T-helper 1 cell treated with Interleukin-12 subunit alpha and Interleukin-12 subunit beta and Interleukin-4 antibody, amounts not matched to agents 30 μg/mL and 1 μg/mL, for 36 hours (primary cell): ENCODE measurements around the gene TUBB4B.
"Not testable (repeated sequence)": the region's sequence is repeated elsewhere in the genome, so short reads cannot be mapped to it uniquely, and the experiment has no call there.

ENCODE experiments used
- H3K27ac Mint-ChIP-seq: one replicate; pipeline ENCODE4 v1.8.0; 2021; ENCODE audit warnings: mild to moderate bottlenecking, mixed read lengths
- H3K27me3 Mint-ChIP-seq: one replicate; pipeline ENCODE4 v1.8.0; 2021; ENCODE audit warnings: low read depth, mixed read lengths
- H3K36me3 Mint-ChIP-seq: one replicate; pipeline ENCODE4 v1.8.0; 2021; ENCODE audit warnings: low read depth, mixed read lengths
- H3K4me1 Mint-ChIP-seq: one replicate; pipeline ENCODE4 v1.8.0; 2021; ENCODE audit warnings: low read depth, mixed read lengths
- H3K4me3 Mint-ChIP-seq: one replicate; pipeline ENCODE4 v1.8.0; 2021; ENCODE audit warnings: mild to moderate bottlenecking, moderate library complexity, mixed read lengths
- H3K9me3 Mint-ChIP-seq: one replicate; pipeline ENCODE4 v1.8.0; 2021; ENCODE audit warnings: mixed read lengths

Gene TUBB4B

DNA sequence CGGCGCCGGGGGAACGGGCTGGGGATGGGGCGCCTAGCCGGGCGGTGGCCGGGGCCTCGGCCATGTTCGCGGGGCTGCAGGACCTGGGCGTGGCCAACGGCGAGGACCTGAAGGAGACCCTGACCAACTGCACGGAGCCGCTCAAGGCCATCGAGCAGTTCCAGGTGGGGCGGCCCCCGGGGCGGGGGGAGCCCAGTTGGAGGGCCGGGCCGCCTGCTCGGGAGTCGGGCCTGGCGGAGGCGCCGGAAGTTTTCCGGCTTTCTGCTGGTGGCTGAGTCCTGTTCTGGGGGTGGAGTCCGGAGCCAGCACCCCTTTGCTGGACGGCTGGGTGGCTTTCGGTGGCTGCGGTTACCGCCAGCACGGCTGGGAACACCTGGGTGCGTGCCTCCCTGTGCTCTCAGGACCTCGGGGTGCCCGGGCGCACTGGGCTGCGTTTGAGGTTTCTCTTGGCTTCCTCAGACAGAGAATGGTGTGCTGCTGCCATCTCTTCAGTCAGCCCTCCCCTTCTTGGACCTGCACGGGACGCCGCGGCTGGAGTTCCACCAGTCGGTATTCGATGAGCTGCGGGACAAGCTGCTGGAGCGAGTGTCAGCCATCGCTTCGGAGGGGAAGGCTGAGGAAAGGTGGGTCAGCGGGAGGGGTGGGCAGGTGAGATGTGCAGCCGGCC is 14.5 kb downstream of the TUBB4B start:
- Mint-ChIP-seq H3K4me3 (peak overlapping the region; percentile 87), H3K27me3 (no peaks in the 10 kb centered on the region), H3K4me1 (peaks cover 10% of the 10 kb centered on the region), H3K27ac (peak overlapping the region; percentile 83), H3K9me3 (no peaks in the 10 kb centered on the region), H3K36me3 (no peaks in the 10 kb centered on the region)

DNA sequence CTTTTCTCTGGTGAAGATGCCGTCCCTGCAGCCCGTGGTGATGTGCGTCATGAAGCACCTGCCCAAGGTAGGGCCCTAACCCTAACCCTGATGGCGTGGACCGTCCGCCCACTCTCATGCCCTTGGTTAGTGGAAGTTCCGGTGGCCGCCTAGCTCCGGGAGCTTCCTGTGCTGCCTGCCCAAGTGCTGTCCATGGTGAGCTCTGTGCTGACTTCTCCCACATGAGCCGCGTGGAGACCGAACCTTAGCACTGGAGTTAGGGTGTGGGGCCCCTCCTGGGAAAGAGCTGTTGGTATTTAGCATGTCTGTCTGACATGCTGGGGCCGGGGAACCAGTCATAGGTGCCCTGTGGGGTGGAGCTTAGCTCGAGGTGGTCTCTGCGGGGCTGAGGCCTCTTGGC is 15.3 kb downstream of the TUBB4B start:
- no peak overlapping the region for H3K27ac Mint-ChIP-seq
- H3K4me3 Mint-ChIP-seq: peak overlapping the region; percentile 87
- no peaks in the 10 kb centered on the region for H3K27me3 Mint-ChIP-seq

DNA sequence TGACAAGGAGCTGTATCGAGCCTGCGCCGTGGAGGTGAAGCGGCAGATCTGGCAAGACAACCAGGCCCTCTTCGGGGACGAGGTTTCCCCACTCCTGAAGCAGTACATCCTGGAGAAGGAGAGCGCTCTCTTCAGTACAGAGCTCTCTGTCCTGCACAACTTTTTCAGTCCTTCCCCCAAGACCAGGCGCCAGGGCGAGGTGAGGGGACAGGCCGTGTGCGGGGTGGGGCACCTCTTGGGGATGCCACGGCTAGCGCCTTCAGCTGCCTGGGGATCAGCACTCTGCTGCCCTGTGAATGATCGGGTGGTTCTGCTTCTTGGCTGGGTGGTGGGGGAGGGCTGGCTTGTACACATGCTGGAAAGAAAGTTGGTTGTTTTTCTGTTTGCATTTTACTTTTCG is 15.8 kb downstream of the TUBB4B start:
- no peaks in the 10 kb centered on the region for H3K9me3 Mint-ChIP-seq
- H3K4me1 Mint-ChIP-seq: peaks cover 10% of the 10 kb centered on the region
- peak overlapping the region; percentile 87 for H3K4me3 Mint-ChIP-seq
- no peaks in the 10 kb centered on the region for H3K36me3 Mint-ChIP-seq
- peak overlapping the region; percentile 15 for H3K27ac Mint-ChIP-seq
- no peaks in the 10 kb centered on the region for H3K27me3 Mint-ChIP-seq

More for the DNA sequence above, 15.3 kb downstream of the TUBB4B start:
- peaks cover 10% of the 10 kb centered on the region for H3K4me1 Mint-ChIP-seq
- no peaks in the 10 kb centered on the region for H3K36me3 Mint-ChIP-seq
- H3K9me3 Mint-ChIP-seq: no peaks in the 10 kb centered on the region

DNA sequence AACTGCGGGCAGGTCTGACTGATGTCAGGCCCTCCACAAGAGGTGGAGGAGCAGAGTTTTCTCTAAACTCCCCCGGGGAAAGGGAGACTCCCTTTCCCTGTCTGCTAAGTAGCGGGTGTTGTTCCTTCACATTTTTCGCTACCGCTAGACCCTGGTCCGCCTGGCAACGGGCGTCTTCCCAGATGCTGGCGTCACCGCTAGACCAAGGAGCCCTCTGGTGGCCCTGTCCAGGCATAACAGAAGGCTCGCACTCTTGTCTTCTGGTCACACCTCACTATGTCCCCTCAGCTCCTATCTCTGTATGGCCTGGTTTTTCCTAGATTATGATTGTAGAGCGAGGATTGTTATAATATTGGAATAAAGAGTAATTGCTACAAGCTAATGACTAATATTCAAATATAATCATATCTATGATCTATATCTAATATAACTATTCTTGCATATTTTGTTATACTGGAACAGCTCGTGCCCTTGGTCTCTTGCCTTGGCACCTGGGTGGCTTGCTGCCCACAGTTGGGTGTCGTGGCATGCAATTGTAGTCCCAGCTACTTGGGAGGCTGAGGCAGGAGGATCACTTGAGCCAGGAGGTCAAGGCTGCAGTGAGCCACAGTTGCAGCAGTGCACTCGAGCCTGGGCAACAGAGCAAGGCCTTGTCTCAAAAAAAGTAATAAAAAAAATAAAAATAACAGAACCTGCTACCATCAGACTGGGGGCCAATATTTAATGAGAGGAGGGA is 21.3 kb downstream of the TUBB4B start:
- H3K36me3 Mint-ChIP-seq, H3K27me3 Mint-ChIP-seq, H3K27ac Mint-ChIP-seq, H3K4me1 Mint-ChIP-seq, H3K9me3 Mint-ChIP-seq, H3K4me3 Mint-ChIP-seq: not testable (repeated sequence)

DNA sequence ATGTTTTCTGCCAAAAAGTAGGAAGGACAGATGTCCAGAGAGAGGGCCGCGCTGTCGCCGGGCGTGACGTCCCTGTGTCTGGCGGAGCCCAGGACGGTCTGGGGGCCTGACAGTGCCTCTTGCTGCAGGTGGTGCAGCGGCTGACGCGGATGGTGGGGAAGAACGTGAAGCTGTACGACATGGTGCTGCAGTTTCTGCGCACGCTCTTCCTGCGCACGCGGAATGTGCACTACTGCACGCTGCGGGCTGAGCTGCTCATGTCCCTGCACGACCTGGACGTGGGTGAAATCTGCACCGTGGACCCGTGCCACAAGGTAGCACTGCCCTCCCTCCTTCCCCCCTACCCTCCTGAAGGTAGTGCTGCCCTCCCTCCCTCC is 21.8 kb downstream of the TUBB4B start:
- H3K4me1 Mint-ChIP-seq: no peaks in the 10 kb centered on the region
- H3K27ac Mint-ChIP-seq: no peak overlapping the region
- peaks cover 7% of the 10 kb centered on the region for H3K36me3 Mint-ChIP-seq
- no peaks in the 10 kb centered on the region for H3K27me3 Mint-ChIP-seq
- no peak overlapping the region for H3K4me3 Mint-ChIP-seq
- H3K9me3 Mint-ChIP-seq: no peaks in the 10 kb centered on the region

DNA sequence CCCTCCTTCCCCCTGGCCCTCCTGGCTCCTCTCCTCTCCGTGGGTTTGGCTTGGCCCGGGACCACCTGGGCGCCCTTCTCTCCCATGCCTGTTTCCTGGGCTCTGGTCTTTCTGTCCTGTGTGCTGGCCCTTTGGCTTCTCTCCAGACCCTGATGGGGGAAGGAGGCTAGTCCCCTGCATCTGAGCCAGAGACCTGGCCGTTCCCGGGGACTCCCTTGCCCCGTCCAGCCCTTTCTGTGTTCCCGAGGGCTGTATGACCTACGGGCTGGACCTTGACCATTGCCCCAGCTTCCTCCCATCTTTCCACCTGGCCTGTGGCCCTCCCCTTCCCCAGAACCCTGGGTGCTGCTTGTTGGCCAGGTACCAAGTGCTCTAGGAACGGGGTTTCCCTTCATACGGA is 22.4 kb downstream of the TUBB4B start:
- peaks cover under 1% of the 10 kb centered on the region for H3K4me1 Mint-ChIP-seq
- H3K27ac Mint-ChIP-seq: no peak overlapping the region
- H3K27me3 Mint-ChIP-seq: no peaks in the 10 kb centered on the region
- peaks cover 9% of the 10 kb centered on the region for H3K36me3 Mint-ChIP-seq
- H3K4me3 Mint-ChIP-seq: no peak overlapping the region
- no peaks in the 10 kb centered on the region for H3K9me3 Mint-ChIP-seq

DNA sequence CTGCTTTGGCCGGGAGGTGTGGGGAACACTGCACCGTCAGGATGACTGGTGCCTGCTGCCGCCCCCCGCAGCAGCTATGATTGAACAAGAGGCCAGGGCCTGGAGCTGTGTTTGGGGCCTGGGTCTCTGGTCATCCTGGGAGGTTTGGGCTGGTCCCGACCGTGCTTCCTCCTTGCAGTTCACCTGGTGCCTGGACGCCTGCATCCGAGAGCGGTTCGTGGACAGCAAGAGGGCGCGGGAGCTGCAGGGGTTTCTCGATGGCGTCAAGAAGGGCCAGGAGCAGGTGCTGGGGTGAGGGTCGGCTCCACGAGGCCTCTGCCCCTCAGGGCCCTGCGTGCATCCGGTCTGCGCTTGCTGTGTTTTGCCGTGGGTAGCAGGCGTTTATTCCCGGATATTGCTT is 23.0 kb downstream of the TUBB4B start:
- no peaks in the 10 kb centered on the region for H3K9me3 Mint-ChIP-seq
- peaks cover 13% of the 10 kb centered on the region for H3K36me3 Mint-ChIP-seq
- H3K4me3 Mint-ChIP-seq: no peak overlapping the region
- no peaks in the 10 kb centered on the region for H3K27me3 Mint-ChIP-seq
- H3K4me1 Mint-ChIP-seq: peaks cover 3% of the 10 kb centered on the region
- H3K27ac Mint-ChIP-seq: no peak overlapping the region

DNA sequence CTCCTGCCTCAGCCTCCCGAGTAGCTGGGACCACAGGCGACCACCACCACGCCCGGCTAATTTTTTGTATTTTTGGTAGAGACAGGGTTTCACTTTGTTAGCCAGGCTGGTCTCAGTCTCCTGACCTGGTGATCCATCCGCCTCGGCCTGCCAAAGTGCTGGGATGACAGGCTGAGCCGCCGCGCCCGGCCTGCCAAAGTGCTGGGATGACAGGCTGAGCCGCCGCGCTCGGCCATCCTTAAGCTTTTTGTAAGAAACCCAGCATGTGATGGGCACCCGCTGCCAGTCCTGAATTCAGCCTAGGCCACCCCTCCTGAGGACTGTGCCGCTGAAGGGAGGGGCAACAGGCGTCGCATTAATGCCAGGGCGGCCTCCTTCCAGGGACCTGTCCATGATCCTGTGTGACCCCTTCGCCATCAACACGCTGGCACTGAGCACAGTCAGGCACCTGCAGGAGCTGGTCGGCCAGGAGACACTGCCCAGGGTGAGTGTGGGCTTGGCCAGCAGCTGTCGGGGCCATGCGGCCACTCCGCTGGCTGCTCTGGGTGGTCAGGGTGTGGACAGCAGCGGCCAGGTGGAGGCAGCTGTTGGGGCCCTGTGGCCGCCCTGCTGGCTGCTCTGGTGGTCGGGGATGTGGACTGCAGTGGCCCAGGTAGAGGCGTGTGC is 24.5 kb downstream of the TUBB4B start:
- Mint-ChIP-seq H3K9me3 (no peaks in the 10 kb centered on the region), H3K4me1 (peaks cover 3% of the 10 kb centered on the region), H3K36me3 (peaks cover 19% of the 10 kb centered on the region), H3K27me3 (no peaks in the 10 kb centered on the region), H3K27ac (no peak overlapping the region), H3K4me3 (no peak overlapping the region)

DNA sequence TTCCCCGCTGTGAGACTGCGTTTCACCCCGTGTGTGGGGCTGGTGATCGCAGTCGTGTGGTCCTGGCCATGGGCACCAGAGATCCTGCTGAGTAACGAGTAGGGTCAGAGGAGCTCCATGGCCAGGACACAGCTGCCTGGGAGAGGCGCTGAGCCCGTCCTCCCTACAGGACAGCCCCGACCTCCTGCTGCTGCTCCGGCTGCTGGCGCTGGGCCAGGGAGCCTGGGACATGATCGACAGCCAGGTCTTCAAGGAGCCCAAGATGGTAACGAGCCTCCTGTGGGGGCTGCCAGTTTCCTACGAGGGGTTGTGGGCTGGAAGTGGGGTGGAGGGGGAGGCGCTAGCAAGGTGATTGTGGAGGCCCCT is 25.1 kb downstream of the TUBB4B start:
- Mint-ChIP-seq H3K4me3 (no peak overlapping the region), H3K4me1 (peaks cover 3% of the 10 kb centered on the region), H3K27ac (no peak overlapping the region), H3K36me3 (peaks cover 19% of the 10 kb centered on the region), H3K27me3 (no peaks in the 10 kb centered on the region), H3K9me3 (no peaks in the 10 kb centered on the region)

DNA sequence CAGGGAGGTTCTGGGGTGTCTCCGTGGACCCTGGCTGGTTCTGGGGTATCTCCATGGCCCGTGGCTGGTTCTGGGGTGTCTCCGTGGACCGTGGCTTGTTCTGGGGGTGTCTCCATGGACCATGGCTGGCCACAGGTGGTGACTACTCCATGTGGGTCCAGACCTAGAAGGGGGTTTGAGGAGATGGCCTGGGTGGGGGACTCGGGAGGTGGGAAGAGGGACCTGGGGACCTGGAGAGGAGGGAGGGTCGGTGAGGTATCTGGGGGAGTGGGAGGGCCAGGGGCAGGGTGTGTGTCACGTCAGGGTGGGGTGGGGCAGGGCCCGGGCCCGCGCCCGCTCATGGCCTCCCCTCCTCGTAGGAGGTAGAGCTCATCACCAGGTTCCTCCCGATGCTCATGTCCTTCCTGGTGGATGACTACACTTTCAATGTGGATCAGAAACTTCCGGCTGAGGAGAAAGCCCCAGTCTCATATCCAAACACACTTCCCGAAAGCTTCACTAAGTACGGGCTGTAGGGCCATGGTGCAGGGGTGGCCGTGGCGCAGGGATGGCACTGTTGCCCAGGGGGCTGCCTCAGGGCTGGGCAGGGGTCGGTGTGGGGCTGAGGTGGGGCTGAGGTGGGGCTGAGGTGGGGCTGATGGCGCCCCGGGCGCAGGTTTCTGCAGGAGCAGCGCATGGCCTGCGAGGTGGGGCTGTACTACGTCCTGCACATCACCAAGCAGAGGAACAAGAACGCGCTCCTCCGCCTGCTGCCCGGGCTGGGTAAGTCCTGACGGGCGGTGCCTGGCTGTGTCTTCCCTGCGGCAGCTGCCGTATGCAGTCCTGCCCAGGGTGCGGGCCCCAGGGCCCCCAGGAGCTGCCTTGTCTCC is 25.7 kb downstream of the TUBB4B start:
- Mint-ChIP-seq H3K9me3 (no peaks in the 10 kb centered on the region), H3K4me1 (peaks cover 7% of the 10 kb centered on the region), H3K27ac (no peak overlapping the region), H3K4me3 (no peak overlapping the region), H3K36me3 (peaks cover 21% of the 10 kb centered on the region), H3K27me3 (no peaks in the 10 kb centered on the region)

DNA sequence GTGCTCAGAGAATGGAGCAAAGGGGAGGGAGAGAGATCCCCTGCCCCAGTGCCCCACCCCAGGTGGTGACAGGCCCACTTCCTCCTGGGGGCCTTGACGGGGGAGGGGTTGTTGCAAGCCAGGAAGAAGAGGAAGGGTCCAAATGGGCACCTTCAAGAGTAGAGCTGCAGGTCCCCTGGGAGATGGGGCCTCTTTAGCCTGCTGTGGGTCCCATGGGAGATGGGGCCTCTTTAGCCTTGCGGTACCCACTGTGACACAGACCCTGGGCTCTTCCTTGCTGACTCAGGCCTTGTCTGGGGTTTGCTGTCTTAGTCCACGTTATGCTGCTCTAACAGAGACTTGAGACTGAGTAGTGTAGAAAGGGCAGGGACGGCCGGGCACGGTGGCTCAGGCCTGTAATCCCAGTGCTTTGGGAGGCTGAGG is 26.9 kb downstream of the TUBB4B start:
- Mint-ChIP-seq H3K36me3 (peaks cover 21% of the 10 kb centered on the region), H3K27me3 (no peaks in the 10 kb centered on the region), H3K9me3 (no peaks in the 10 kb centered on the region), H3K27ac (no peak overlapping the region), H3K4me1 (peaks cover 7% of the 10 kb centered on the region), H3K4me3 (no peak overlapping the region)

DNA sequence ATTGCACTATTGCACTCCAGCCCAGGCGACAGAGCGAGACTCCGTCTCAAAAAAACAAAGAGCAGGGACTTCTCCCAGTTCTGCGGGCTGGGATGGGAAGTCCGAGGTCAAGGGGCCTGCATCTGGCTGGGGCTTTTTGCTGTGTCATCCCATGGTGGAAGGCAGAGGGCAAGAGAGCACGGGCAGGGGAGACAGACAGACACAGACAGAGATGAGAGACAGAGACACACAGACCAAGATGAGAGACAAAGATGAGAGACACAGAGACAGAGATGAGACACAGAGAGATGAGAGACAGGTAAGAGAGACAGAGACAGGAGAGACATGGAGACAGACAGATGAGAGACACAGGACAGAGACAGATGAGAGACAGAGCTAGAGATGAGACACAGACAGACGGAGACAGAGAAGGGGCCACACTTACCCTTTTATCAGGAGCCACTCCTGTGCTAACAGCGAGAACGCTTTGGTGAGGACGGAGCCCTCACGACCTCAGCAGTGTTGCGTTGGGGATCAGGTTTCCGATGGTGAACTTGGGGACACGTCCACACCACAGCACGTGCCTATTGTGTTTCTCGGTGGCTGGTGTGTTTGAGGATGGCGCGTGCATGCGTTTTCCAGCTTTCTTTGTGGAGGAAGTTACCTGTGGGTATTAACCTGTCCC is 27.6 kb downstream of the TUBB4B start:
- Mint-ChIP-seq H3K4me3 (peak overlapping the region; percentile 4), H3K4me1 (peaks cover 7% of the 10 kb centered on the region), H3K27ac (no peak overlapping the region), H3K27me3 (no peaks in the 10 kb centered on the region), H3K9me3 (no peaks in the 10 kb centered on the region), H3K36me3 (peaks cover 25% of the 10 kb centered on the region)

DNA sequence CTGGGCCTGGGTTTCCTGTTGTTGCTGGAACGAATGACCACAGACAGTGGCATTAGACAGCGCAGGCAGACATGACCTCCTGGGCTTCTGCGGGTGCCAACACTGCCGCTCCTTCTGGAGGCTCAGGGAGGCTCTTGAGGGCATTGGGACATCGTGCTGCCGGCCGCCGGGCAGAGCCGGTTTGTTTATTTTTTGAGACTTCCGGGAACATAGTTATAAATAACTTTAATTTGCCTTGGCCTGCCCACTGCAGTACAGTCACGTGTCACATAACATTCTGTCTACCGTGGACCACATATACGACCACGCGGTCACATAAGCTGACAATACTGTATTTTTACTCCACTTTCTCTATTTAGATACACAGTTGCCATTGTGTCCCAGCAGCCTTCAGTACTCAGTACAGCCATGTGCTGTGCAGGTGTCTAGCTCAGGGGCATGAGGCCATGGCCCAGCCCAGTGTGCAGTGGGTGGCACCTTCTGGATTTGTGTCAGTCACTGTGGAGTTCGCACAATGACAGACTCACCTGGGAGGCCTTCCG is 28.2 kb downstream of the TUBB4B start:
- peaks cover 25% of the 10 kb centered on the region for H3K36me3 Mint-ChIP-seq
- H3K9me3 Mint-ChIP-seq: no peaks in the 10 kb centered on the region
- H3K27me3 Mint-ChIP-seq: no peaks in the 10 kb centered on the region
- H3K4me3 Mint-ChIP-seq: no peak overlapping the region
- H3K4me1 Mint-ChIP-seq: peaks cover 7% of the 10 kb centered on the region
- no peak overlapping the region for H3K27ac Mint-ChIP-seq
